Lung (tissue), 12 donors: ENCODE results near the gene NUP98. TPM values are rescaled to one million over a fixed set of nuclear protein-coding genes. Genes with fewer than 3 reads are reported as not detected.

ENCODE experiments used
- ATAC-seq: fragments of 200-7000 bp; cut with Tn5 transposase; one replicate; pipeline ENCODE4 v1.9.1; 2020; ENCODE audit warnings: moderate number of reproducible peaks; ENCODE audit not compliant: insufficient read depth, low FRiP score
- DNase-seq, 3 donors: peaks; one replicate each; pipeline ENCODE4 v3.0.0-alpha.2; 2013 to 2017
- H3K27ac ChIP-seq, 2 donors: one replicate each; pipeline ENCODE4 v1.5.1; 2013; ENCODE audit warnings: mild to moderate bottlenecking in 2 of 2, moderate library complexity in 2 of 2, control low read depth in 1 of 2, inconsistent platforms in 1 of 2, low read depth in 1 of 2, low read length in 1 of 2
- H3K27me3 ChIP-seq, 3 donors: one replicate each; pipeline ENCODE4 v1.5.1; 2013; ENCODE audit warnings: low read length in 2 of 3; ENCODE audit not compliant: control insufficient read depth in 3 of 3, insufficient read depth in 3 of 3
- H3K36me3 ChIP-seq, 4 donors: one replicate each; pipeline ENCODE4 v1.5.1; 2013; ENCODE audit warnings: low read length in 4 of 4, mild to moderate bottlenecking in 1 of 4, moderate library complexity in 1 of 4; ENCODE audit not compliant: control insufficient read depth in 4 of 4, insufficient read depth in 4 of 4
- H3K4me1 ChIP-seq, 5 donors: one replicate each; pipeline ENCODE4 v1.5.1; 2013; ENCODE audit warnings: low read length in 5 of 5, mild to moderate bottlenecking in 2 of 5, moderate library complexity in 1 of 5; ENCODE audit not compliant: control insufficient read depth in 5 of 5, insufficient read depth in 5 of 5
- H3K4me3 ChIP-seq: one replicate; pipeline ENCODE4 v1.5.1; 2013; ENCODE audit warnings: mild to moderate bottlenecking, control low read depth, moderate library complexity
- H3K9ac ChIP-seq, 2 donors: one replicate each; pipeline ENCODE4 v1.5.1; 2013; ENCODE audit warnings: low read length in 2 of 2, control low read depth in 1 of 2; ENCODE audit not compliant: insufficient read depth in 1 of 2
- H3K9me3 ChIP-seq, 4 donors: one replicate each; pipeline ENCODE4 v1.5.1; 2013; ENCODE audit warnings: low read length in 3 of 4, mild to moderate bottlenecking in 1 of 4, moderate library complexity in 1 of 4; ENCODE audit not compliant: control insufficient read depth in 4 of 4, insufficient read depth in 3 of 4
- WGBS, 2 donors: extraction: QIAGEN DNeasy Blood & Tissue Kit; methylation state at CpG; one replicate each; pipeline ENCODE4 v1.1.7; 2013; 5-methylcytosine and 5-hydroxymethylcytosine counted together
- polyA plus RNA-seq, 2 donors: library from polyadenylated mRNA; stranded (reverse); fragments of 200-250 nt; gene quantifications; one replicate each; pipeline ENCODE4 v1.2.1, GENCODE V29; 2013
- total RNA-seq, 2 donors: library from RNA; depleted of rRNA in 1 of 2; stranded (reverse); fragments of >200 nt in 1 of 2; gene quantifications; one replicate each; pipeline ENCODE4 v1.2.1, GENCODE V29; 2014 to 2021
- TF ChIP-seq, protein P1 (sequence below): IDR thresholded peaks from 2 replicates; pipeline ENCODE4 v1.5.1; 2012; ENCODE audit warnings: mild to moderate bottlenecking; ENCODE audit errors: control extremely low read depth, extremely low read depth
- donor health status: control.
- donor health status: control.
- donor health status: Bipolar disorder and iron deficiency.
- donor health status: healthy.
- donor health status: DM: yes; HTN: yes; CAD: no.

NUP98 gene
- total and polyA plus RNA-seq, 4 donors = 16.6 to 109 (median 59.7) TPM

DNA sequence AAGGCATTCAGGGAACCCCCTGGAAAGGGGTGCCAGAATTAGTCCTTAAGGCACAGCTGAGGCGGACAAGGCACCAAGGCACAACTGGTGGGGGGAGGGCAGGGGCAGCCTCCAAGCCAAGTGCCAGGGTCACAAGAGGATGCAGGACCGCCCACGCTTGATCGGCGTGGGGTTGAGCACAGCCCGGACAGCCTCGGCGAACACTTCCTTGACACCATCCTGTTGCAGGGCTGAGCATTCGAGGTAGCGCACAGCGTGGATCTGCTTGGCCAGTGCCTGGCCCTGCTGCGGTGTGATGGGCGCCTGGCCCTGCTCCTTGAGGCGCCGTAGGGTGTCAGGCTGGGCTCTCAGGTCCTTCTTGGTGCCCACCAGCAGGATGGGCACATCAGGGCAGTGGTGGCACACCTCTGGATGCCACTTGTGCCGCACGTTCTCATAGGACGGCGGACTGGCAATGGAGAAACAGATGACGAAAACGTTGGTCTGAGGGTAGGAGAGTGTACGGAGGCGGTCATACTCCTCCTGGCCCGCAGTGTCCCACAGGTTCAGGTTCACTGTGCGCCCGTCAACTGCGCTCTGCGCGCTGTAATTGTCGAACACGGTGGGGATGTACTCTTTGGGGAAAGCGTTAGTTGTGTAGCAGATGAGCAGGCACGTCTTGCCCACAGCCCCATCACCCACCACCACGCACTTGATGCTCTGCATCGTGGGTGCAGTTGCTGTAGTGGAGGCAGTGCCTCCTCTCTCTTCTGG lies 30.3 kb upstream of the NUP98 start:
- H3K9me3 ChIP-seq = no peaks in the 10 kb centered on the region
- peaks cover 4 to 34% (median 7%) of the 10 kb centered on the region in 4 donors for H3K36me3 ChIP-seq
- DNase-seq (no peak), ATAC-seq (no peak)
- H3K4me1 ChIP-seq = peaks cover 0 to 15% (median 0%) of the 10 kb centered on the region in 5 donors
- TF ChIP-seq, protein P1, sequence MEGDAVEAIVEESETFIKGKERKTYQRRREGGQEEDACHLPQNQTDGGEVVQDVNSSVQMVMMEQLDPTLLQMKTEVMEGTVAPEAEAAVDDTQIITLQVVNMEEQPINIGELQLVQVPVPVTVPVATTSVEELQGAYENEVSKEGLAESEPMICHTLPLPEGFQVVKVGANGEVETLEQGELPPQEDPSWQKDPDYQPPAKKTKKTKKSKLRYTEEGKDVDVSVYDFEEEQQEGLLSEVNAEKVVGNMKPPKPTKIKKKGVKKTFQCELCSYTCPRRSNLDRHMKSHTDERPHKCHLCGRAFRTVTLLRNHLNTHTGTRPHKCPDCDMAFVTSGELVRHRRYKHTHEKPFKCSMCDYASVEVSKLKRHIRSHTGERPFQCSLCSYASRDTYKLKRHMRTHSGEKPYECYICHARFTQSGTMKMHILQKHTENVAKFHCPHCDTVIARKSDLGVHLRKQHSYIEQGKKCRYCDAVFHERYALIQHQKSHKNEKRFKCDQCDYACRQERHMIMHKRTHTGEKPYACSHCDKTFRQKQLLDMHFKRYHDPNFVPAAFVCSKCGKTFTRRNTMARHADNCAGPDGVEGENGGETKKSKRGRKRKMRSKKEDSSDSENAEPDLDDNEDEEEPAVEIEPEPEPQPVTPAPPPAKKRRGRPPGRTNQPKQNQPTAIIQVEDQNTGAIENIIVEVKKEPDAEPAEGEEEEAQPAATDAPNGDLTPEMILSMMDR = no peak
- H3K27ac ChIP-seq = no peak overlapping the region
- H3K9ac ChIP-seq = no peak overlapping the region
- no peak overlapping the region for H3K4me3 ChIP-seq
- 90 to 91% methylated on average over 35 of the region's 35 CpGs for WGBS, 2 donors
- H3K27me3 ChIP-seq = no peaks in the 10 kb centered on the region

DNA sequence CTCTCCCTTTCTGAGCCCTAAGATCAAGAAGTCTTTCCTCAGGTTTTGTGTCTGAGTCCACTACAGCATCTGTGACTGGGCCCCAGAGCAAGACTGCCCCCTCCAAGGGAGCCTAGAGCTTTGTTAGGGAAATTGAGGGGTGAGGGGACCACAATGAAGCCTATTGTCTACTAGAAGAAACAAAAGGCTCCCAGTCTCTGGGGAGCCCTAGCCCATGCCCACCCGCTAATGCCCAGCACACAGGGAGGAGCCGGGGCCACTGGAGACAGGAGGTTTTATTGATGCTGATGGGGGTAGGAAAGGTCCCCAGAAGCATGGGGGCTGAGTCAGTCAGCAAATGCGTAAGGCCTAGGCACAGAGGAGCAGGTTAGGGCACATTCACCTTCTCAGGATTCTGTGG lies 29.4 kb upstream of the NUP98 start:
- no peak overlapping the region for H3K27ac ChIP-seq
- peaks cover 0 to 12% (median 0%) of the 10 kb centered on the region in 5 donors for H3K4me1 ChIP-seq
- WGBS, 2 donors = 98 to 99% methylated on average over 3 of the region's 3 CpGs
- TF ChIP-seq, protein P1 = no peak
- peaks cover 4 to 33% (median 7%) of the 10 kb centered on the region in 4 donors for H3K36me3 ChIP-seq
- H3K4me3 ChIP-seq = no peak overlapping the region
- H3K9ac ChIP-seq = no peak overlapping the region
- no peak for DNase-seq
- no peaks in the 10 kb centered on the region for H3K9me3 ChIP-seq
- no peaks in the 10 kb centered on the region for H3K27me3 ChIP-seq
- no peak for ATAC-seq

DNA sequence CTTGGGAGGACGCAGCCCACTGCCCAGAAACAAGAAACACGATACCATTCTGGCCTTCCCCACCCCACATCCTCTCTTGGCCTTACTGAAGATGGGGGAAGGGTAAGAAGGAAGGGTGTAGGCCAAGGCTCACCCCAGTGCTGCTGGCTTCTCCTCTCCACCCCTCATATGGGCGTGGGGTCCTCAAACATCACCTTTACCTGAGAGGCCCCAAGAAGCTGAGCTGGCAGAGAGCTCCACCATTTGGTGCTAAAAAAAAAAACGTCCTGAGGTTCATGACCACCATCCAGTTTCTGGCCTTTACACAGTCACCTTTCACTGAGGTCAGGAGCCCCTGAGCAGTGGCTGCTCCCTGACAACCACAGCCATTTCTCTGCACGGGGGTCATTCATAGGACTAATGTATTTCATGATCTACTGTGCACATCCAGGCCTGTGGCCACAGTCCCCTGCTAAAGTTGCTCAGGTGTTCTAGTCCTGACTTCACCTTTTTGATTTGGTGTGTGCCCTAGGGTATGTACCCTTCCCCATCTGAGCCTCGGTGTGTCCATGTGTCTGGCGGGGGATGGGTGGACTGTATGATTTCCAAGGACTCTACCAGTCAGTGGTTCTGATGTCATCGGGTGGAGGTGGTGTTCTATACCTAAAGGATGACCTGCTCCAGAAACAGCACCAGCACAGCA lies 28.3 kb upstream of the NUP98 start:
- WGBS, 2 donors = 87 to 88% methylated on average over 8 of the region's 8 CpGs
- Histone ChIP-seq H3K4me1 (peaks cover 0 to 3% (median 0%) of the 10 kb centered on the region in 5 donors), H3K9me3 (no peaks in the 10 kb centered on the region), H3K36me3 (peaks cover 4 to 28% (median 7%) of the 10 kb centered on the region in 4 donors), H3K9ac (no peak overlapping the region), H3K4me3 (no peak overlapping the region), H3K27ac (no peak overlapping the region), H3K27me3 (no peaks in the 10 kb centered on the region)
- DNase-seq (no peak), ATAC-seq (no peak)
- TF ChIP-seq, protein P1 = no peak
